Measurements from ENCODE around the gene SND1. TPM values are rescaled to one million over a fixed set of nuclear protein-coding genes. Genes with fewer than 3 reads are reported as not detected.

The SND1 gene
- total and polyA plus RNA-seq, 7 donors = 29.2 to 72.8 (median 48.2) TPM

DNA sequence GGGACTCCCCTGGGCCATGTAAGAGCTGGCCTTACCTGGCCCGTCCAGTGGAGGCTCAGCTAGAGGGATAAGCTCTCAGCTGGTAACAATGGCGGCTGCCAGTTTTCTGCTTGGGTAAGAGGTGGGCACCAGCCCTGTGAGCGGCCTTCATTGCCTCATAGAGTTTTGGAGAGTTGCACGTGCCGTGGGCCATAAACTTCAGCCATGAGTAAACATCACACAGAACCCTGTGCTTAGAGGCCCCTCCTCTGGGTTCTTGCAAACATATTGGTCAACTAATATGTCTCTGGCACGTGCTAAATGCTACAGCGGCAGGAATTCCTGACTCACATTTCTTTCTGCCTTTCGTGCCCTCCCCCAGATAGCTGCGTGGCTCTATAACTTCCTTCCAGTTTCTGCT lies 485.2 kb downstream of the SND1 start:
- Histone ChIP-seq H3K36me3 (ENCODE audit: insufficient read depth in 1 of 2, low read depth in 1 of 2) (no peaks in the 10 kb centered on the region), H3K27me3 (ENCODE audit: insufficient read depth in 3 of 3, low read length in 2 of 3) (peaks cover 0 to 67% (median 14%) of the 10 kb centered on the region in 3 donors), H3K27ac (no peak overlapping the region), H3K4me1 (peaks cover 5% of the 10 kb centered on the region), H3K9me3 (peaks cover 4% of the 10 kb centered on the region), H3K4me3 (no peak overlapping the region)
- DNase-seq = no peak
- TF ChIP-seq, protein P1, sequence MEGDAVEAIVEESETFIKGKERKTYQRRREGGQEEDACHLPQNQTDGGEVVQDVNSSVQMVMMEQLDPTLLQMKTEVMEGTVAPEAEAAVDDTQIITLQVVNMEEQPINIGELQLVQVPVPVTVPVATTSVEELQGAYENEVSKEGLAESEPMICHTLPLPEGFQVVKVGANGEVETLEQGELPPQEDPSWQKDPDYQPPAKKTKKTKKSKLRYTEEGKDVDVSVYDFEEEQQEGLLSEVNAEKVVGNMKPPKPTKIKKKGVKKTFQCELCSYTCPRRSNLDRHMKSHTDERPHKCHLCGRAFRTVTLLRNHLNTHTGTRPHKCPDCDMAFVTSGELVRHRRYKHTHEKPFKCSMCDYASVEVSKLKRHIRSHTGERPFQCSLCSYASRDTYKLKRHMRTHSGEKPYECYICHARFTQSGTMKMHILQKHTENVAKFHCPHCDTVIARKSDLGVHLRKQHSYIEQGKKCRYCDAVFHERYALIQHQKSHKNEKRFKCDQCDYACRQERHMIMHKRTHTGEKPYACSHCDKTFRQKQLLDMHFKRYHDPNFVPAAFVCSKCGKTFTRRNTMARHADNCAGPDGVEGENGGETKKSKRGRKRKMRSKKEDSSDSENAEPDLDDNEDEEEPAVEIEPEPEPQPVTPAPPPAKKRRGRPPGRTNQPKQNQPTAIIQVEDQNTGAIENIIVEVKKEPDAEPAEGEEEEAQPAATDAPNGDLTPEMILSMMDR (IDR thresholded peaks at IDR 0.05) = no peak
- ATAC-seq = no peak
- intact Hi-C loops (cut with DNase I) = no loop called here
- WGBS, 3 donors = 54 to 65% (median 57%) methylated on average over 9 of the region's 9 CpGs

DNA sequence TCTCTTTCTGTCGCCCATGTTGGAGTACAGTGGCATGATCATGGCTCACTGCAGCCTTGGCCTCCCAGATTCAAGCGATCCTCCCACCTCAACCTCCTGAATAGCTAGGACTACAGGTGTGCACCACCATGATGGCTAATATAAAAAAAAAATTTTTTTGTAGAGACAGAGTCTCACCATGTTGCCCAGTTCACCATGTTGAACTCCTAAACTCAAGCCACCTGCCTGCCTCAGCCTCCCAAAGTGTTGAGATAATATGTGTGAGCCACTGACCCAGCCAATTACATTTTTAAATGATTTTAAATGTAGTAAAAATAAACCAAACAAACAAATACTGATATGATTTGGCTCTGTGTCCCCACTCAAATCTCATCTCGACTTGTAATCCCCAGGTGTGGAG lies 487.4 kb downstream of the SND1 start:
- Histone ChIP-seq H3K27me3 (ENCODE audit: insufficient read depth in 3 of 3, low read length in 2 of 3) (peaks cover 0 to 56% (median 14%) of the 10 kb centered on the region in 3 donors), H3K4me1 (peaks cover 5% of the 10 kb centered on the region), H3K9me3 (peaks cover 4% of the 10 kb centered on the region), H3K27ac (no peak overlapping the region), H3K36me3 (ENCODE audit: insufficient read depth in 1 of 2, low read depth in 1 of 2) (no peaks in the 10 kb centered on the region), H3K4me3 (no peak overlapping the region)
- WGBS, 3 donors = 70 to 77% (median 72%) methylated on average over 3 of the region's 3 CpGs
- ATAC-seq (no peak), DNase-seq (no peak)
- intact Hi-C loops (cut with DNase I) = no loop called here
- TF ChIP-seq, protein P1 (IDR thresholded peaks at IDR 0.05) = no peak

DNA sequence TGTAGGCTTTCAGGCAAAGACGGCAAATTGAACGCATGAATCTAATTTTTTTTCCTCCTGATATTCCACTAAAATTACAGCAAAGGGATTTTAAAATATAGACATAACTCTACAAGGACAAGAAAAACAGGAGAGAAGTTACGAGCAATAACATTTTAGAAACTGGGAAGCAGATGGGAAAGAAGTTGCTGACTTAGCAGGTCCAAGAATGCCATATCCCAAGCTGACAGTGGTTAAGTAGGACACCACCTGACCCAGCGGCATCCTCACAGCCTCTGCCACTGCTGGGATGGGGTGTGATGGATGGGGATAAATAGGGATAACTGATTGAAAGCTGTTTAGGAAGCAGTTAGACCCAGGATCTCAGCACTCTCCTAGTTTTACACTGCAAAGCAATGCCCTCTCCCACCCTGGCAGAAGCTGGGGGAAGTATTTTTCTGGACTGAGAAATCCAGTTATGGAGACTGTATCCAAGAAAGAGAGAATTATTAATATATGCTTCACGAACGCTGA lies 489.7 kb downstream of the SND1 start:
- Histone ChIP-seq H3K36me3 (ENCODE audit: insufficient read depth in 1 of 2, low read depth in 1 of 2) (no peaks in the 10 kb centered on the region), H3K27ac (no peak overlapping the region), H3K27me3 (ENCODE audit: insufficient read depth in 3 of 3, low read length in 2 of 3) (peaks cover 0 to 47% (median 2%) of the 10 kb centered on the region in 3 donors), H3K9me3 (peaks cover 4% of the 10 kb centered on the region), H3K4me3 (no peak overlapping the region), H3K4me1 (no peaks in the 10 kb centered on the region)
- ATAC-seq = no peak
- WGBS, 3 donors = 86 to 89% (median 88%) methylated on average over 6 of the region's 6 CpGs
- no peak for DNase-seq
- TF ChIP-seq, protein P1 (IDR thresholded peaks at IDR 0.05) = no peak
- intact Hi-C loops (cut with DNase I) = no loop called here

Other genes starting within 250 kb of the SND1 start
- 10 to 100 TPM in 2 of 4 donors, 1 to 10 TPM in 2; 8.2 to 12.4 (median 9.3) TPM for gene GCC1, start 66.6 kb upstream of the SND1 start, total RNA-seq
- gene GCC1, start 66.6 kb upstream of the SND1 start, polyA plus RNA-seq = 10 to 100 TPM in 1 of 3 donors, 1 to 10 TPM in 2; 6.1 to 24.0 (median 7.3) TPM
- 100 to 1,000 TPM in 1 of 4 donors, 10 to 100 TPM in 3; 78.7 to 118 (median 89.8) TPM for gene ARF5, start 63.8 kb upstream of the SND1 start, total RNA-seq
- gene ARF5, start 63.8 kb upstream of the SND1 start, polyA plus RNA-seq = 100 to 1,000 TPM in 2 of 3 donors, 10 to 100 TPM in 1; 84.8 to 111 (median 107) TPM
- gene FSCN3, start 58.5 kb upstream of the SND1 start, total RNA-seq = under 1 TPM in 2 of 4 donors, not detected in 2; 0.34 to 0.42 TPM
- gene FSCN3, start 58.5 kb upstream of the SND1 start, polyA plus RNA-seq = under 1 TPM; 0.06 to 0.76 (median 0.17) TPM
- gene PAX4, start 34.1 kb upstream of the SND1 start, total RNA-seq = not detected
- not detected for gene PAX4, start 34.1 kb upstream of the SND1 start, polyA plus RNA-seq